ENCODE data around the gene KIRREL3.

Gene KIRREL3

GRCh38 chr11:126700768-126701519, 299.6 kb downstream of the KIRREL3 start:
- DNase-seq: no peak

GRCh38 chr11:126698576-126698975, 302.0 kb downstream of the KIRREL3 start:
- DNase-seq: no peak

- DNase-seq: no peak
These were observed 302.6 kb downstream of the KIRREL3 start for GRCh38 chr11:126697936-126698335.

- DNase-seq: no peak
These were observed 303.6 kb downstream of the KIRREL3 start for GRCh38 chr11:126696982-126697381.

GRCh38 chr11:126695293-126695692, 305.3 kb downstream of the KIRREL3 start:
- DNase-seq: no peak

- DNase-seq: no peak
These were observed 306.4 kb downstream of the KIRREL3 start for GRCh38 chr11:126694065-126694625.

GRCh38 chr11:126687477-126687876, 313.1 kb downstream of the KIRREL3 start:
- no peak for DNase-seq

- no peak for DNase-seq
These were observed 313.6 kb downstream of the KIRREL3 start for GRCh38 chr11:126686938-126687337.

- DNase-seq: no peak
These were observed 316.5 kb downstream of the KIRREL3 start for GRCh38 chr11:126683766-126684728.

GRCh38 chr11:126682590-126682989, 318.0 kb downstream of the KIRREL3 start:
- no peak for DNase-seq

GRCh38 chr11:126680700-126681099, 319.9 kb downstream of the KIRREL3 start:
- DNase-seq: no peak

- DNase-seq: no peak
These were observed 320.4 kb downstream of the KIRREL3 start for GRCh38 chr11:126680131-126680530.

GRCh38 chr11:126679033-126679432, 321.5 kb downstream of the KIRREL3 start:
- no peak for DNase-seq

- no peak for DNase-seq
These were observed 324.0 kb downstream of the KIRREL3 start for GRCh38 chr11:126676536-126676935.

GRCh38 chr11:126673319-126673718, 327.3 kb downstream of the KIRREL3 start:
- DNase-seq: no peak

- DNase-seq: no peak
These were observed 331.2 kb downstream of the KIRREL3 start for GRCh38 chr11:126669416-126669815.

- DNase-seq: no peak
These were observed 335.9 kb downstream of the KIRREL3 start for GRCh38 chr11:126664643-126665042.

- DNase-seq: no peak
These were observed 336.6 kb downstream of the KIRREL3 start for GRCh38 chr11:126663749-126664592.

GRCh38 chr11:126662035-126662790, 338.4 kb downstream of the KIRREL3 start:
- DNase-seq: no peak

- DNase-seq: no peak
These were observed 339.7 kb downstream of the KIRREL3 start for GRCh38 chr11:126660761-126661425.

- DNase-seq: no peak
These were observed 340.2 kb downstream of the KIRREL3 start for GRCh38 chr11:126660321-126660720.

All from hematopoietic multipotent progenitor cell treated with erythropoietin and hydrocortisone succinate and interleukin-3 and kit ligand, for 8 days (in vitro differentiated cells).